SK-N-SH treated with all-trans-retinoic acid at 6 μM for 48 hours (cell line): Measurements from ENCODE around the gene AUTS2.

ENCODE experiments used
- ATAC-seq: fragments of 200-7000 bp; cut with Tn5 transposase; 3 replicates; pipeline ENCODE4 v1.9.1; 2020; ENCODE audit warnings: mild to moderate bottlenecking, moderate library complexity
- ARNTL ChIP-seq: fragments of 450-650 bp; formaldehyde crosslinking; IDR thresholded peaks from 2 replicates; pipeline ENCODE4 v1.5.0; 2020; ENCODE audit warnings: low read depth, mild to moderate bottlenecking, moderate library complexity, borderline replicate concordance
- BACH2 ChIP-seq: fragments of 250-450 bp; sonication (Bioruptor Pico); IDR thresholded peaks from 2 replicates; pipeline ENCODE4 v1.9.0; 2021; ENCODE audit warnings: mild to moderate bottlenecking, borderline replicate concordance
- CSDC2 ChIP-seq: fragments of 250-450 bp; sonication (Bioruptor Pico); IDR thresholded peaks from 2 replicates; pipeline ENCODE4 v1.5.0; 2020; ENCODE audit warnings: mild to moderate bottlenecking, moderate library complexity
- ESRRG ChIP-seq: fragments of 250-450 bp; sonication (Bioruptor Pico); IDR thresholded peaks from 2 replicates; pipeline ENCODE4 v1.6.1; 2021; ENCODE audit warnings: mild to moderate bottlenecking
- GLIS3 ChIP-seq: fragments of 250-450 bp; sonication (Bioruptor Pico); IDR thresholded peaks from 2 replicates; pipeline ENCODE4 v1.5.0; 2020; ENCODE audit warnings: mild to moderate bottlenecking, moderate library complexity
- ISL1 ChIP-seq: fragments of 250-450 bp; sonication (Bioruptor Pico); IDR thresholded peaks from 2 replicates; pipeline ENCODE4 v2.1.2; 2022; ENCODE audit warnings: mild to moderate bottlenecking, moderate library complexity
- OSR1 ChIP-seq: fragments of 250-450 bp; sonication (Bioruptor Pico); IDR thresholded peaks from 2 replicates; pipeline ENCODE4 v1.8.0; 2022; ENCODE audit warnings: moderate library complexity, mild to moderate bottlenecking, inconsistent platforms
- PPARA ChIP-seq: fragments of 250-450 bp; sonication (Bioruptor Pico); IDR thresholded peaks from 2 replicates; pipeline ENCODE4 v1.5.0; 2020; ENCODE audit warnings: mild to moderate bottlenecking, borderline replicate concordance
- RARB ChIP-seq: fragments of 250-450 bp; sonication (Bioruptor Pico); IDR thresholded peaks from 2 replicates; pipeline ENCODE4 v1.8.0; 2021; ENCODE audit warnings: mild to moderate bottlenecking, moderate library complexity
- TCF4 ChIP-seq: fragments of 250-450 bp; sonication (Bioruptor Pico); IDR thresholded peaks from 2 replicates; pipeline ENCODE4 v1.8.0; 2021; ENCODE audit warnings: mild to moderate bottlenecking, moderate library complexity, borderline replicate concordance
- TOX ChIP-seq: fragments of 250-450 bp; sonication (Bioruptor Pico); IDR thresholded peaks from 2 replicates; pipeline ENCODE4 v1.8.0; 2021; ENCODE audit warnings: mild to moderate bottlenecking, moderate library complexity, borderline replicate concordance
- ZC3H10 ChIP-seq: fragments of 250-450 bp; sonication (Bioruptor Pico); IDR thresholded peaks from 2 replicates; pipeline ENCODE4 v1.5.1; 2021; ENCODE audit warnings: mild to moderate bottlenecking, moderate library complexity
- ZFP30 ChIP-seq: fragments of 450-650 bp; formaldehyde crosslinking; IDR thresholded peaks from 2 replicates; pipeline ENCODE4 v1.5.0; 2022; ENCODE audit warnings: mild to moderate bottlenecking, moderate library complexity
- ZNF565 ChIP-seq: fragments of 450-650 bp; formaldehyde crosslinking; conservative IDR thresholded peaks from 2 replicates; pipeline ENCODE4 v1.5.0; 2020; ENCODE audit warnings: low read depth, mild to moderate bottlenecking, moderate library complexity
- ZNF70 ChIP-seq: fragments of 450-650 bp; formaldehyde crosslinking; IDR thresholded peaks from 2 replicates; pipeline ENCODE4 v1.5.0; 2020; ENCODE audit warnings: mild to moderate bottlenecking, moderate library complexity
- TF ChIP-seq, protein P1 (sequence below): fragments of 250-450 bp; sonication (Bioruptor Pico); IDR thresholded peaks from 2 replicates; pipeline ENCODE4 v1.8.0; 2021; ENCODE audit warnings: low read depth, mild to moderate bottlenecking, moderate library complexity, borderline replicate concordance
- TF ChIP-seq, protein P2 (sequence below): fragments of 250-450 bp; sonication (Bioruptor Pico); IDR thresholded peaks from 2 replicates; pipeline ENCODE4 v1.5.1; 2021; ENCODE audit warnings: mild to moderate bottlenecking, moderate library complexity
- TF ChIP-seq, protein P3 (sequence below): fragments of 250-450 bp; sonication (Bioruptor Pico); IDR thresholded peaks from 2 replicates; pipeline ENCODE4 v1.5.0; 2020; ENCODE audit warnings: mild to moderate bottlenecking, moderate library complexity
- TF ChIP-seq, protein P4 (sequence below): fragments of 250-450 bp; sonication (Bioruptor Pico); IDR thresholded peaks from 2 replicates; pipeline ENCODE4 v1.8.0; 2020; ENCODE audit warnings: mild to moderate bottlenecking, moderate library complexity, borderline replicate concordance

Gene AUTS2

DNA sequence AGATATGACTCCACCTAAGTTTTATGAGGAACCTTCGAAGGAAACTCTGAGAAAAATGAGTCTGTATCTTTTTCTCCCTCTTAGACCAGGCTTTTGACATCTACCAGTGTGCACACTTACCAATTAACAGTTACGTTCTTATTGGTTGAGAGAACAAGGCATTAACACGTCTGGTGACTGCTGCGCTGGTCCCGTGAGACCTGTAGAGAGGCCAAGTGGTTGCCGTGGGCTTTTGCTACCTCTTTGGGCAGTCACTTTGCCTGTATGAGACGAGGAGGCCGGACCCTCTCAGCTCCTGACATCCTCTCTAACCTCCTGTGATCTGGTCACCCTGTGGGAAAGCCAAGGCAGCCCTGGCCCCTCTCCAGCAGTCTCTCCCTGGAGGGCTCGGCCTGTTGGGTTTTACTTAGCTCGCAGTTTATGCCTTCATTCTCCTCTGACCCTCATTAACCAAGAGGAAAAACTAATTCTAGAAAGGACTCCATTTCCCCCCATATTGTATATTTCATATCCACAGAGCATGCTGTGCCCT lies 1019.8 kb downstream of the AUTS2 start:
- TF ChIP-seq CSDC2 (CRISPR knock-in tag) (no peak), OSR1 (CRISPR knock-in tag) (no peak), BACH2 (CRISPR knock-in tag) (no peak), TCF4 (CRISPR knock-in tag) (no peak), ZNF565 (no peak), GLIS3 (CRISPR knock-in tag) (no peak), ARNTL (CRISPR knock-in tag) (no peak)
- no peak for ATAC-seq

DNA sequence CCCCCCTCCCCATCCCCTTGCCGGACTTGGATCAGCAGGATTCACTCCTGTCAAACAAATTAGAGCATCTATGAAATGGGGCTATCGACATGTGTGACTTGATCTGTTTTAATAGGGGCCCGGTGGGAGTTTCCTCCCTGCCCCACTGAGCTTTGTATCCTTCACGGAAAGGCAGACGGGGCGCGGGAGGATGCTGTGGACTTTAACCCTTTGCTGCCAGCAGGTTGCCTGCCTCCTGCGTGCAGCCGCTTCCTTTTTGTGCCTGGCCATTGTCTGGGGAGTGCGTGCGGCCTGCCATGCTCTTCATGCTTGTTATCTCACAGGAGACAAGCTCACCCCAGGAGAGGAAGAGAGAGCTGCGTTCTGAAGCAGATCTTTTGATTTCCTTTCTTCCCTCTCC lies 1020.9 kb downstream of the AUTS2 start:
- ATAC-seq: no peak
- TF ChIP-seq OSR1 (CRISPR knock-in tag) (no peak), BACH2 (CRISPR knock-in tag) (no peak), ARNTL (CRISPR knock-in tag) (no peak), GLIS3 (CRISPR knock-in tag) (no peak), TCF4 (CRISPR knock-in tag) (no peak), CSDC2 (CRISPR knock-in tag) (no peak), ESRRG (CRISPR knock-in tag) (no peak), RARB (CRISPR knock-in tag) (no peak), TOX (CRISPR knock-in tag) (no peak)
- TF ChIP-seq, protein P1, sequence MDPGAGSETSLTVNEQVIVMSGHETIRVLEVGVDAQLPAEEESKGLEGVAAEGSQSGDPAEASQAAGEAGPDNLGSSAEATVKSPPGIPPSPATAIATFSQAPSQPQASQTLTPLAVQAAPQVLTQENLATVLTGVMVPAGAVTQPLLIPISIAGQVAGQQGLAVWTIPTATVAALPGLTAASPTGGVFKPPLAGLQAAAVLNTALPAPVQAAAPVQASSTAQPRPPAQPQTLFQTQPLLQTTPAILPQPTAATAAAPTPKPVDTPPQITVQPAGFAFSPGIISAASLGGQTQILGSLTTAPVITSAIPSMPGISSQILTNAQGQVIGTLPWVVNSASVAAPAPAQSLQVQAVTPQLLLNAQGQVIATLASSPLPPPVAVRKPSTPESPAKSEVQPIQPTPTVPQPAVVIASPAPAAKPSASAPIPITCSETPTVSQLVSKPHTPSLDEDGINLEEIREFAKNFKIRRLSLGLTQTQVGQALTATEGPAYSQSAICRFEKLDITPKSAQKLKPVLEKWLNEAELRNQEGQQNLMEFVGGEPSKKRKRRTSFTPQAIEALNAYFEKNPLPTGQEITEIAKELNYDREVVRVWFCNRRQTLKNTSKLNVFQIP (CRISPR knock-in tag): no peak
- TF ChIP-seq, protein P2, sequence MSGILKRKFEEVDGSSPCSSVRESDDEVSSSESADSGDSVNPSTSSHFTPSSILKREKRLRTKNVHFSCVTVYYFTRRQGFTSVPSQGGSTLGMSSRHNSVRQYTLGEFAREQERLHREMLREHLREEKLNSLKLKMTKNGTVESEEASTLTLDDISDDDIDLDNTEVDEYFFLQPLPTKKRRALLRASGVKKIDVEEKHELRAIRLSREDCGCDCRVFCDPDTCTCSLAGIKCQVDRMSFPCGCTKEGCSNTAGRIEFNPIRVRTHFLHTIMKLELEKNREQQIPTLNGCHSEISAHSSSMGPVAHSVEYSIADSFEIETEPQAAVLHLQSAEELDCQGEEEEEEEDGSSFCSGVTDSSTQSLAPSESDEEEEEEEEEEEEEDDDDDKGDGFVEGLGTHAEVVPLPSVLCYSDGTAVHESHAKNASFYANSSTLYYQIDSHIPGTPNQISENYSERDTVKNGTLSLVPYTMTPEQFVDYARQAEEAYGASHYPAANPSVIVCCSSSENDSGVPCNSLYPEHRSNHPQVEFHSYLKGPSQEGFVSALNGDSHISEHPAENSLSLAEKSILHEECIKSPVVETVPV (CRISPR knock-in tag): no peak

DNA sequence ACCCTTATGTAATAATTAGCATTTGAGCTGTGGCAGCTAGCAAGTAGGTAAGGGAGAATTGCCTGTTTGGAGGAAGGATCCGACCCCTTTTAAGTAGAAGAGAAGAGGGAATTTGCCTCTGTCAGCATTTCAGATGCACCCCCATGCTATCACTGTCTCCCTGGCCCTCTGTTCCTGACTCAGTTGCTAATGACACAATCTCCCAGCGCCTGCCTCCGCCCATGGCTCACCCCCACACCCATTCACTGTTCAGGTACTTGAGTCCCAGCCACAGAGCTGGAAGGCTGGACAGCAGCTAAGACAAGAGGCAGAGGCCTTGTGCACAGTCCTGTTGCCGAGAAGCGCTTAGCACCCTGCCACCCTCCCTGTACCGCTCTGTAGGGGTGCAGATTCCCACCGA lies 1021.4 kb downstream of the AUTS2 start:
- no peak for TF ChIP-seq ZC3H10
- TF ChIP-seq BACH2 (CRISPR knock-in tag): no peak
- TF ChIP-seq, protein P3, sequence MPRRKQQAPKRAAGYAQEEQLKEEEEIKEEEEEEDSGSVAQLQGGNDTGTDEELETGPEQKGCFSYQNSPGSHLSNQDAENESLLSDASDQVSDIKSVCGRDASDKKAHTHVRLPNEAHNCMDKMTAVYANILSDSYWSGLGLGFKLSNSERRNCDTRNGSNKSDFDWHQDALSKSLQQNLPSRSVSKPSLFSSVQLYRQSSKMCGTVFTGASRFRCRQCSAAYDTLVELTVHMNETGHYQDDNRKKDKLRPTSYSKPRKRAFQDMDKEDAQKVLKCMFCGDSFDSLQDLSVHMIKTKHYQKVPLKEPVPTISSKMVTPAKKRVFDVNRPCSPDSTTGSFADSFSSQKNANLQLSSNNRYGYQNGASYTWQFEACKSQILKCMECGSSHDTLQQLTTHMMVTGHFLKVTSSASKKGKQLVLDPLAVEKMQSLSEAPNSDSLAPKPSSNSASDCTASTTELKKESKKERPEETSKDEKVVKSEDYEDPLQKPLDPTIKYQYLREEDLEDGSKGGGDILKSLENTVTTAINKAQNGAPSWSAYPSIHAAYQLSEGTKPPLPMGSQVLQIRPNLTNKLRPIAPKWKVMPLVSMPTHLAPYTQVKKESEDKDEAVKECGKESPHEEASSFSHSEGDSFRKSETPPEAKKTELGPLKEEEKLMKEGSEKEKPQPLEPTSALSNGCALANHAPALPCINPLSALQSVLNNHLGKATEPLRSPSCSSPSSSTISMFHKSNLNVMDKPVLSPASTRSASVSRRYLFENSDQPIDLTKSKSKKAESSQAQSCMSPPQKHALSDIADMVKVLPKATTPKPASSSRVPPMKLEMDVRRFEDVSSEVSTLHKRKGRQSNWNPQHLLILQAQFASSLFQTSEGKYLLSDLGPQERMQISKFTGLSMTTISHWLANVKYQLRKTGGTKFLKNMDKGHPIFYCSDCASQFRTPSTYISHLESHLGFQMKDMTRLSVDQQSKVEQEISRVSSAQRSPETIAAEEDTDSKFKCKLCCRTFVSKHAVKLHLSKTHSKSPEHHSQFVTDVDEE: no peak
- TF ChIP-seq ESRRG (CRISPR knock-in tag): no peak
- TF ChIP-seq, all 23 proteins: peak for 0
- ATAC-seq: no peak

DNA sequence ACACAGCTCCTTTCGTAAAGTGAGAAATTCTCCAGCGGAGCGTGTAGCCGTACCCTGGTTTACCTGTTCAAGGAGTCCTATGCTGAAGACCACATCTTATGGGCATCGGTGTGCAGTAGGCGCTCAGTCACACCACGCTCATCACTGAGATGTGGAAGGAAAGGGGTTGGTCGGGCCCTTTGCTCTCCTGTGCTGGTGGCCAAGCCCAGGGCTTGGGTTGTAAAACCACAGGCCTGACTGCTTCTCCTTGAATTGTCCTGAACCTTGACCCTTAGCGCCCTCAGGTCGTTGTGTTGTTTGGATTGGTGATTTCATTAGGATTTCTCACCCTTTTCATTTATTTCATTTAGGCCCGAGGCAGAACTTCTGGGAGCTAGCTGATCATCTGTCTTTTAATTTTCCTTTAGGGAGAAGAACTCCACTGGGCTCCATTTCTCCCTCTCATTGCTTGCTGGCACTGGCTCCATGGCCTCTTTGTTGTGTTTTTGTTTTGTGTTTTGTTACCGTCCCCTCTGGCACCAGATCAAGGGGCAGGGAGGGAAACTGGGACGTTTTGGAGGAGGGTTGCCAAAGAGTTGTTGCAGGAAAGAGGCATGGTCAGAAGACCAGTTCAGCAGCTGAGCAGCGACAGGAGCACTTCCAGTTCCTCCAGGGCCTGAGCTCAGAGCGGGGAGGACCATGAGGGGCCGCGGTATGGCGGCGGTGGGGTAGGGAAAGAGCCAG lies 1022.2 kb downstream of the AUTS2 start:
- ATAC-seq: no peak
- TF ChIP-seq ZNF565 (no peak), TCF4 (CRISPR knock-in tag) (no peak), ZFP30 (CRISPR knock-in tag) (no peak), RARB (CRISPR knock-in tag) (no peak), ARNTL (CRISPR knock-in tag) (no peak), ZNF70 (no peak), ISL1 (no peak), PPARA (no peak), BACH2 (CRISPR knock-in tag) (no peak)
- TF ChIP-seq, protein P4, sequence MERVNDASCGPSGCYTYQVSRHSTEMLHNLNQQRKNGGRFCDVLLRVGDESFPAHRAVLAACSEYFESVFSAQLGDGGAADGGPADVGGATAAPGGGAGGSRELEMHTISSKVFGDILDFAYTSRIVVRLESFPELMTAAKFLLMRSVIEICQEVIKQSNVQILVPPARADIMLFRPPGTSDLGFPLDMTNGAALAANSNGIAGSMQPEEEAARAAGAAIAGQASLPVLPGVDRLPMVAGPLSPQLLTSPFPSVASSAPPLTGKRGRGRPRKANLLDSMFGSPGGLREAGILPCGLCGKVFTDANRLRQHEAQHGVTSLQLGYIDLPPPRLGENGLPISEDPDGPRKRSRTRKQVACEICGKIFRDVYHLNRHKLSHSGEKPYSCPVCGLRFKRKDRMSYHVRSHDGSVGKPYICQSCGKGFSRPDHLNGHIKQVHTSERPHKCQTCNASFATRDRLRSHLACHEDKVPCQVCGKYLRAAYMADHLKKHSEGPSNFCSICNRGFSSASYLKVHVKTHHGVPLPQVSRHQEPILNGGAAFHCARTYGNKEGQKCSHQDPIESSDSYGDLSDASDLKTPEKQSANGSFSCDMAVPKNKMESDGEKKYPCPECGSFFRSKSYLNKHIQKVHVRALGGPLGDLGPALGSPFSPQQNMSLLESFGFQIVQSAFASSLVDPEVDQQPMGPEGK (CRISPR knock-in tag): no peak
- TF ChIP-seq, protein P3: no peak
